B cell (primary cell): ENCODE measurements around the gene IRS2. TPM values are rescaled to one million over a fixed set of nuclear protein-coding genes. Genes with fewer than 3 reads are reported as not detected.

Experiments
- ATAC-seq: fragments of 200-7000 bp; cut with Tn5 transposase; one replicate; pipeline ENCODE4 v1.10.0; 2021; ENCODE audit warnings: low read depth, mild to moderate bottlenecking, moderate number of reproducible peaks, moderate library complexity
- CTCF ChIA-PET: fragments of 350-600 bp; sonication (Branson Sonifier 250); formaldehyde crosslinking; loops from one replicate; lab custom pipeline; 2021; ENCODE audit warnings: antibody characterized with exemption, inconsistent platforms; lab: Charles Lee
- POLR2A ChIA-PET: fragments of 350-600 bp; sonication (Branson Sonifier 250); formaldehyde crosslinking; loops from one replicate; lab custom pipeline; 2021; ENCODE audit warnings: antibody characterized with exemption; lab: Charles Lee
- DNase-seq: peaks from one replicate; pipeline ENCODE4 v3.0.0; 2013
- H2AFZ ChIP-seq: 2 replicates; pipeline ENCODE4 v1.6.1; 2012; ENCODE audit warnings: mild to moderate bottlenecking, low read depth, low read length; ENCODE audit not compliant: insufficient read depth, poor library complexity, severe bottlenecking
- H3K27ac ChIP-seq, 2 donors: 1 replicate in 1 of 2; 2 replicates in 1 of 2; pipeline ENCODE4 v1.5.1; 2012 to 2013; ENCODE audit warnings: low read length in 2 of 2, mild to moderate bottlenecking in 2 of 2, moderate library complexity in 1 of 2
- H3K27me3 ChIP-seq, 4 experiments: fragments of 200-600 bp in 1 of 4; sonication (generic) in 1 of 4; replicated peaks in 1 of 4; 1 replicate in 2 of 4; 2 replicates in 2 of 4; pipeline versions ENCODE4 v1.6.1 to v1.7.0; 2013 to 2016; ENCODE audit warnings: low read length in 3 of 4, mild to moderate bottlenecking in 2 of 4, mixed read lengths in 1 of 4, moderate library complexity in 1 of 4; ENCODE audit not compliant: insufficient read depth in 4 of 4, control insufficient read depth in 3 of 4; ENCODE audit errors: control extremely low read depth in 1 of 4
- H3K36me3 ChIP-seq, 2 experiments: replicated peaks in 1 of 2; 1 replicate in 1 of 2; 2 replicates in 1 of 2; pipeline versions ENCODE4 v1.6.1 to v1.7.1; 2013; ENCODE audit warnings: low read length in 1 of 2; ENCODE audit not compliant: insufficient read depth in 2 of 2, control insufficient read depth in 1 of 2; ENCODE audit errors: control extremely low read depth in 1 of 2, extremely low read depth in 1 of 2
- H3K4me1 ChIP-seq, 2 donors: fragments of 200-600 bp in 1 of 2; sonication (generic) in 1 of 2; 1 replicate in 1 of 2; 2 replicates in 1 of 2; pipeline versions ENCODE4 v1.5.1 to v1.6.1; 2013 to 2017; ENCODE audit warnings: low read length in 2 of 2; ENCODE audit not compliant: control insufficient read depth in 2 of 2, insufficient read depth in 2 of 2
- H3K4me2 ChIP-seq: replicated peaks from 2 replicates; pipeline ENCODE3; 2012; ENCODE audit warnings: mild to moderate bottlenecking, low read depth, low read length; ENCODE audit not compliant: poor library complexity, severe bottlenecking
- H3K4me3 ChIP-seq, 5 experiments: fragments of 200-600 bp in 1 of 5; sonication (generic) in 1 of 5; 1 replicate in 3 of 5; 2 replicates in 2 of 5; pipeline versions ENCODE4 v1.5.1 to v1.7.0; 2011 to 2016; ENCODE audit warnings: low read length in 4 of 5, mild to moderate bottlenecking in 4 of 5, low read depth in 2 of 5, control low read depth in 1 of 5, moderate library complexity in 1 of 5; ENCODE audit not compliant: insufficient read depth in 1 of 5; ENCODE audit errors: control extremely low read depth in 1 of 5, extremely low read depth in 1 of 5
- H3K79me2 ChIP-seq: fragments of 200-600 bp; sonication (generic); one replicate; pipeline ENCODE4 v1.6.0; 2016; ENCODE audit warnings: low read length; ENCODE audit not compliant: control insufficient read depth, insufficient read depth
- H3K9ac ChIP-seq: fragments of 200-600 bp; sonication (generic); 2 replicates; pipeline ENCODE4 v1.6.1; 2017; ENCODE audit warnings: mild to moderate bottlenecking, low read length, moderate library complexity
- H3K9me3 ChIP-seq, 3 donors: one replicate each; pipeline versions ENCODE4 v1.6.1 to v1.7.1; 2013; ENCODE audit warnings: low read length in 2 of 3; ENCODE audit not compliant: control insufficient read depth in 2 of 3, insufficient read depth in 1 of 3; ENCODE audit errors: control extremely low read depth in 1 of 3
- H4K20me1 ChIP-seq: 2 replicates; pipeline ENCODE4 v1.6.0; 2012; ENCODE audit warnings: mild to moderate bottlenecking, low read length; ENCODE audit not compliant: insufficient read depth, control insufficient read depth, poor library complexity, severe bottlenecking
- H3K27ac Mint-ChIP-seq: one replicate; pipeline ENCODE4 v1.8.0; 2021; ENCODE audit warnings: mixed read lengths
- H3K27me3 Mint-ChIP-seq: one replicate; pipeline ENCODE4 v1.8.0; 2021; ENCODE audit warnings: mixed read lengths
- H3K4me1 Mint-ChIP-seq: one replicate; pipeline ENCODE4 v1.8.0; 2021; ENCODE audit warnings: mixed read lengths
- H3K4me3 Mint-ChIP-seq: one replicate; pipeline ENCODE4 v1.8.0; 2021; ENCODE audit warnings: mixed read lengths
- H3K9me3 Mint-ChIP-seq: one replicate; pipeline ENCODE4 v1.8.0; 2022; ENCODE audit warnings: mixed read lengths; ENCODE audit not compliant: insufficient read depth
- EZH2 ChIP-seq: IDR thresholded peaks from 2 replicates; pipeline ENCODE4 v1.6.1; 2012; ENCODE audit warnings: borderline replicate concordance, low read depth, mild to moderate bottlenecking, moderate library complexity, low read length; ENCODE audit not compliant: insufficient read depth, poor library complexity, severe bottlenecking
- WGBS: methylation state at CpG from one replicate; pipeline ENCODE4 v1.1.5; 2013; ENCODE audit warnings: missing lambda C conversion rate; ENCODE audit not compliant: insufficient coverage; 5-methylcytosine and 5-hydroxymethylcytosine counted together
- intact Hi-C: fragments of 100-400 bp; cut with micrococcal nuclease; formaldehyde crosslinking; loops from one replicate; pipeline ENCODE4 v1.10.0; 2022
- polyA plus RNA-seq: library from polyadenylated mRNA; depleted of rRNA; stranded (reverse); fragments of >200 nt; gene quantifications from 2 replicates; pipeline ENCODE4 v1.2.3, GENCODE V29; 2012
- total RNA-seq, 2 donors: library from RNA; stranded (reverse); fragments of 120-200 nt in 1 of 2; gene quantifications; 1 replicate in 1 of 2; 2 replicates in 1 of 2; pipeline versions ENCODE4 v1.2.3 to v1.2.4, GENCODE V29; 2013 to 2022
- TF ChIP-seq, protein P1 (sequence below): fragments of 200-600 bp; IDR thresholded peaks from one replicate; pipeline ENCODE4 v1.8.0; 2022; ENCODE audit warnings: antibody characterized with exemption, mild to moderate bottlenecking

The IRS2 gene
- total and polyA plus RNA-seq, 2 donors (not counting 1 experiment from before 2014, with no cell fraction given): 5.8 to 26.9 TPM

DNA sequence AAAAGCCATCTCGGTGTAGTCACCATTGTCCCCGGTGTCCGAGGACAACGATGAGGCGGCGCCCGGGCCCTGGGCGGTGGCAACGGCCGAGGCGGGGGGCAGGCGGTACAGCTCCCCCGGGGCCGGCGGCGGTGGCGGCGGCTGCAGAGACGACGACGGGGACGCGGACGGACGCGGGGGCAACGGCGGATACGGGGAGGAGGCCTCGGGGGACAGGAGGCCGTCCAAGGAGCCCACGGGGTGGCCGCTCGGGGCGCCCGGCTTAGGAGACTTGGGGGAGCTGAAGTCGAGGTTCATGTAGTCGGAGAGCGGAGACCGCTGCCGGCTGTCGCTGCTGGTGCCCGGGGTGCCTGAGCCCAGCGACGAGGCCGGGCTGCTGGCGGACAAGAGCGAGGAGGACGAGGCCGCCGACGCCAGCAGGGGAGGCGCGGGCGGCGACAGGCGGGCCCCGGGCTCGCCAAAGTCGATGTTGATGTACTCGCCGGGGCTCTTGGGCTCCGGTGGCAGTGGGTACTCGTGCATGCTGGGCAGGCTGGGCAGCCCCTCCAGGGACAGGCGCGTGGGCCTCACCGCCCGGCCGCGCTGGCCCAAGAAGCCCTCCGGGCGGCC, 3.5 kb downstream of the IRS2 start:
- intact Hi-C loops: loop anchor here (10.0 kb wide), 1 partner anchor 932 kb away; the partner anchor contains the start of gene ING1
- H3K27me3 Mint-ChIP-seq: no peaks in the 10 kb centered on the region
- H3K9ac ChIP-seq: no peak overlapping the region
- ChIA-PET CTCF (no interaction called here), POLR2A (no interaction called here)
- H3K36me3 ChIP-seq: no peaks in the 10 kb centered on the region
- TF ChIP-seq, protein P1, sequence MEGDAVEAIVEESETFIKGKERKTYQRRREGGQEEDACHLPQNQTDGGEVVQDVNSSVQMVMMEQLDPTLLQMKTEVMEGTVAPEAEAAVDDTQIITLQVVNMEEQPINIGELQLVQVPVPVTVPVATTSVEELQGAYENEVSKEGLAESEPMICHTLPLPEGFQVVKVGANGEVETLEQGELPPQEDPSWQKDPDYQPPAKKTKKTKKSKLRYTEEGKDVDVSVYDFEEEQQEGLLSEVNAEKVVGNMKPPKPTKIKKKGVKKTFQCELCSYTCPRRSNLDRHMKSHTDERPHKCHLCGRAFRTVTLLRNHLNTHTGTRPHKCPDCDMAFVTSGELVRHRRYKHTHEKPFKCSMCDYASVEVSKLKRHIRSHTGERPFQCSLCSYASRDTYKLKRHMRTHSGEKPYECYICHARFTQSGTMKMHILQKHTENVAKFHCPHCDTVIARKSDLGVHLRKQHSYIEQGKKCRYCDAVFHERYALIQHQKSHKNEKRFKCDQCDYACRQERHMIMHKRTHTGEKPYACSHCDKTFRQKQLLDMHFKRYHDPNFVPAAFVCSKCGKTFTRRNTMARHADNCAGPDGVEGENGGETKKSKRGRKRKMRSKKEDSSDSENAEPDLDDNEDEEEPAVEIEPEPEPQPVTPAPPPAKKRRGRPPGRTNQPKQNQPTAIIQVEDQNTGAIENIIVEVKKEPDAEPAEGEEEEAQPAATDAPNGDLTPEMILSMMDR: no peak
- no peak for TF ChIP-seq EZH2
- peak overlapping the region; percentile 41 for H3K4me3 Mint-ChIP-seq
- H3K4me1 Mint-ChIP-seq: peaks cover 40% of the 10 kb centered on the region
- H2AFZ ChIP-seq: no peak overlapping the region
- peaks cover 25 to 35% of the 10 kb centered on the region in 2 donors for H3K4me1 ChIP-seq
- H3K4me2 ChIP-seq: no peak overlapping the region
- 98% methylated on average over 68 of the region's 72 CpGs for WGBS
- peaks cover 0 to 16% (median 0%) of the 10 kb centered on the region in 3 donors for H3K9me3 ChIP-seq
- peak overlapping the region; percentile 61 for H3K27ac Mint-ChIP-seq
- H3K27ac ChIP-seq: no peak overlapping the region
- peaks cover 32% of the 10 kb centered on the region for H3K79me2 ChIP-seq
- DNase-seq (no peak), ATAC-seq (no peak)
- no peaks in the 10 kb centered on the region for H3K9me3 Mint-ChIP-seq
- peaks cover 63% of the 10 kb centered on the region for H4K20me1 ChIP-seq
- no peak overlapping the region for H3K4me3 ChIP-seq
- peaks cover 0 to 7% (median 0%) of the 10 kb centered on the region in 4 experiments for H3K27me3 ChIP-seq

DNA sequence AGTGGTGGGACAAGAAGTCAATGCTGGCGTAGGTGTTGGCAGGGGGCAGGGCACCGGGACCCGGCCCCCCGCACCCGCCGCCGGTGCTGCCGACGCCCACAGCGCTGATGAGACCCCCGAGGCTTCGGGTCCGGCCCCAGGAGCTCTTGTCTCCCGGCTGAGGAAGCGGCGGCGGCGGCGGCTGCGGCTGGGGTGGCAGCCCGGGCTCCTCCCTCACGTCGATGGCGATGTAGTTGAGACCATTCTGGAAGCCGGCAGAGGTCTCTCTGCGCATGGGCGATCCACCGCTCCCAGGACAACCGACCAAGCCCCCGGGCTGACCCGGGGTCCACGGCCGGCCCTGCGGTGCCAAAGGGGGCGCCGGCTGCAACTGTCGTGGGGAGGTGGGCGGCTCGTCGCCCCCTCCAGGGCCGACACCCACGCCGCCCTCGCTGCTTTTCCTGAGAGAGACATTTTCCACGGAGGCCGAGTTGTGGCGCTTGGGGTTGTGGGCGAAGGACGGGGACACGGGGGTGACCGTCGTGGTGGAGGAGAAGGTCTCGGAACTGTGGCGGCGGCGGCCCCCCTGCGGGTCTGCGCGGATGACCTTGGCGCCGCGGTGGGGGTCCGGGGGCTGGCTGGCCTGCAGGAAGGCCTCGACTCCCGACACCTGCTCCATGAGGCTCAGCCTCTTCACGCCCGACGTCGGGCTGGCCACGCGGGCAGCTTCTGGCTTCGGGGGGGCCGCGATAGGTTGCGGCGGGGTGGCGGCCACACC, 4.1 kb downstream of the IRS2 start:
- H3K4me3 ChIP-seq: no peak overlapping the region
- H3K4me2 ChIP-seq: no peak overlapping the region
- Mint-ChIP-seq H3K27ac (no peak overlapping the region), H3K9me3 (no peaks in the 10 kb centered on the region), H3K27me3 (no peaks in the 10 kb centered on the region), H3K4me3 (no peak overlapping the region), H3K4me1 (peaks cover 43% of the 10 kb centered on the region)
- WGBS: 97% methylated on average over 76 of the region's 77 CpGs
- TF ChIP-seq, protein P1: no peak
- TF ChIP-seq EZH2: no peak
- peaks cover 0 to 12% (median 0%) of the 10 kb centered on the region in 3 donors for H3K9me3 ChIP-seq
- ATAC-seq (no peak), DNase-seq (no peak)
- no peak overlapping the region for H3K9ac ChIP-seq
- H3K27me3 ChIP-seq: peaks cover 0 to 3% (median 0%) of the 10 kb centered on the region in 4 experiments
- no peak overlapping the region for H2AFZ ChIP-seq
- ChIA-PET CTCF (no interaction called here), POLR2A (no interaction called here)
- H3K4me1 ChIP-seq: peaks cover 23 to 29% of the 10 kb centered on the region in 2 donors
- H3K79me2 ChIP-seq: peaks cover 32% of the 10 kb centered on the region
- H3K36me3 ChIP-seq: no peaks in the 10 kb centered on the region
- no peak overlapping the region for H3K27ac ChIP-seq
- intact Hi-C loops: loop anchor here (10.0 kb wide), 1 partner anchor 933 kb away; the partner anchor contains the start of gene ING1
- H4K20me1 ChIP-seq: peaks cover 63% of the 10 kb centered on the region
